Keratinocyte (primary cell): ENCODE results near the gene RAB29. TPM values are rescaled to one million over a fixed set of nuclear protein-coding genes. Genes with fewer than 3 reads are reported as not detected.

Experiments
- DNase-seq: peaks from one replicate; pipeline ENCODE4 v3.0.0-alpha.2; 2011; ENCODE audit warnings: low read depth, missing footprints, low spot score
- FAIRE-seq: peaks from 2 replicates; lab custom pipeline; 2011; peaks lifted over from hg19 to GRCh38; lab: Jason Lieb, UNC
- H2AFZ ChIP-seq: 2 replicates; pipeline ENCODE4 v1.6.0; 2012; ENCODE audit warnings: low read length, control low read depth, inconsistent platforms; ENCODE audit not compliant: control insufficient read depth
- H3K27ac ChIP-seq: 2 replicates; pipeline ENCODE4 v1.5.1; 2011; ENCODE audit warnings: low read length; ENCODE audit not compliant: control insufficient read depth, insufficient read depth
- H3K27me3 ChIP-seq: 3 replicates; pipeline ENCODE4 v1.6.0; 2011; ENCODE audit warnings: low read length; ENCODE audit not compliant: control insufficient read depth, insufficient read depth; ENCODE audit errors: extremely low read depth
- H3K36me3 ChIP-seq, 2 experiments: 2 replicates in 1 of 2; 3 replicates in 1 of 2; pipeline ENCODE4 v1.5.1; 2011; ENCODE audit warnings: low read length in 2 of 2, mild to moderate bottlenecking in 1 of 2; ENCODE audit not compliant: control insufficient read depth in 2 of 2, insufficient read depth in 2 of 2; ENCODE audit errors: extremely low read depth in 1 of 2
- H3K4me1 ChIP-seq: 3 replicates; pipeline ENCODE4 v1.5.1; 2011; ENCODE audit warnings: low read length; ENCODE audit not compliant: control insufficient read depth, insufficient read depth; ENCODE audit errors: extremely low read depth
- H3K4me2 ChIP-seq: 3 replicates; pipeline ENCODE4 v1.6.0; 2011; ENCODE audit warnings: low read depth, low read length; ENCODE audit not compliant: control insufficient read depth, insufficient read depth; ENCODE audit errors: extremely low read depth
- H3K4me3 ChIP-seq, 3 experiments: fragments of 200-600 bp in 1 of 3; sonication (generic) in 1 of 3; 2 replicates in 2 of 3; 3 replicates in 1 of 3; pipeline ENCODE4 v1.5.1; 2011 to 2016; ENCODE audit warnings: low read length in 3 of 3, mild to moderate bottlenecking in 3 of 3, control low read depth in 2 of 3, inconsistent platforms in 1 of 3, low read depth in 1 of 3, mixed read lengths in 1 of 3, mixed run types in 1 of 3, moderate library complexity in 1 of 3; ENCODE audit not compliant: control insufficient read depth in 2 of 3, insufficient read depth in 2 of 3; ENCODE audit errors: extremely low read depth in 1 of 3
- H3K79me2 ChIP-seq: 2 replicates; pipeline ENCODE4 v1.6.0; 2012; ENCODE audit warnings: low read length; ENCODE audit not compliant: control insufficient read depth, insufficient read depth
- H3K9ac ChIP-seq: 3 replicates; pipeline ENCODE4 v1.6.0; 2011; ENCODE audit warnings: low read length; ENCODE audit not compliant: control insufficient read depth, insufficient read depth; ENCODE audit errors: extremely low read depth
- H3K9me1 ChIP-seq: 3 replicates; pipeline ENCODE4 v1.6.0; 2011; ENCODE audit warnings: low read length; ENCODE audit not compliant: control insufficient read depth, insufficient read depth; ENCODE audit errors: extremely low read depth
- H3K9me3 ChIP-seq: 2 replicates; pipeline ENCODE4 v1.5.1; 2012; ENCODE audit warnings: low read depth, low read length; ENCODE audit not compliant: control insufficient read depth
- H4K20me1 ChIP-seq: 3 replicates; pipeline ENCODE4 v1.6.0; 2011; ENCODE audit warnings: low read length; ENCODE audit not compliant: control insufficient read depth, insufficient read depth; ENCODE audit errors: extremely low read depth
- EZH2 ChIP-seq: IDR thresholded peaks from one replicate; pipeline ENCODE4 v1.6.1; 2012; ENCODE audit warnings: inconsistent platforms, mild to moderate bottlenecking, low read length, moderate library complexity
- dilution Hi-C: fragments of 300-500 bp; cut with MboI; formaldehyde crosslinking; loops from one replicate; pipeline ENCODE4 v1.7.0; 2020; ENCODE audit warnings: low sequenced_read_pairs; ENCODE audit not compliant: extremely low pct_ligation_motif_present
- polyA plus RNA-seq, 5 experiments: library from polyadenylated mRNA; depleted of rRNA in 3 of 5; stranded (reverse) in 3 of 5; stranded (forward) in 1 of 5; unstranded in 1 of 5; fragments of >200 nt; gene quantifications; 1 replicate in 1 of 5; 2 replicates in 3 of 5; 3 replicates in 1 of 5; pipeline versions ENCODE4 v1.2.1 to v1.2.3, GENCODE V29; 2011 to 2012; ENCODE audit warnings: missing spikeins in 2 of 5, low read depth in 1 of 5, low replicate concordance in 1 of 5
- TF ChIP-seq, protein P1 (sequence below), 3 experiments: IDR thresholded peaks in 1 of 3; conservative IDR thresholded peaks in 1 of 3; optimal IDR thresholded peaks in 1 of 3; 2 replicates in 2 of 3; 3 replicates in 1 of 3; pipeline versions ENCODE3 to v1.5.1; 2011; ENCODE audit warnings: low read length in 3 of 3, mild to moderate bottlenecking in 3 of 3, moderate library complexity in 2 of 3, control low read depth in 1 of 3, inconsistent platforms in 1 of 3; ENCODE audit not compliant: insufficient read depth in 2 of 3; ENCODE audit errors: extremely low read depth in 1 of 3

The RAB29 gene
- polyA plus RNA-seq, 1 donor (not counting 4 experiments of a cell fraction or from before 2014, with no cell fraction given) = 26.7 TPM

DNA sequence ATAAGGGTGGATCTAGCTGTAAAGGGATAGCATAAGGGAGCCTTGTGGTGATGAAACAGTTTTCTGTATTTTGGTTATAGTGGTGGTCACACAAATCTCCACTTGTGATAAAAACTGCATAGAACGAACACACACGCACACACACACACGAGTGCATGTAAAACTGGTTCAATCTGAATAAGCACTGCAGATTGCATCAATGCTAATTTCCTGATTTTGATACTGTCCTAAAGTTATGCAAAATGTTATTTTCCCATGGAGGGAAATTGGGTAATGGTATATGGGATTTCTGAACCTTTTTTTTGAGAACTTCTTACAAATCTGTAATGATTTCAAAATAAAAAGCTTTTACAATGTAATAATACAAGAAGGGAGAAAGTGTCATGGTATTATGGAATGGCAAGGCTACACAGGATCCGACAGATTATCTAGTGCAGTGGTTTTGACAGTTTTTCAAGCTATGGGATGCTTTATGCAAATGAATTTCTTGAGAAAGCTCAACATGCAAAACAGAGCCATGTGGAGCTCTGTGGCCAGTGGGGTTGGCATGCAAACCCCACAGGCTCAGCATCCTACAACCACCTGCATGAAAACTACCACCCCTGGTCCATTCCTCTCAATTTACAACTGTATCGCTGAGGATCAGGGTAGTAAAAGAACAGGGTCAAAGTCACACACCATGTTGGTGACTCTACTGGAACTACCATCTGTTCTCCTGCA lies 18.9 kb upstream of the RAB29 start:
- H4K20me1 ChIP-seq = no peaks in the 10 kb centered on the region
- H3K79me2 ChIP-seq = no peaks in the 10 kb centered on the region
- peaks cover 7 to 9% of the 10 kb centered on the region in 2 experiments for H3K36me3 ChIP-seq
- TF ChIP-seq, protein P1, sequence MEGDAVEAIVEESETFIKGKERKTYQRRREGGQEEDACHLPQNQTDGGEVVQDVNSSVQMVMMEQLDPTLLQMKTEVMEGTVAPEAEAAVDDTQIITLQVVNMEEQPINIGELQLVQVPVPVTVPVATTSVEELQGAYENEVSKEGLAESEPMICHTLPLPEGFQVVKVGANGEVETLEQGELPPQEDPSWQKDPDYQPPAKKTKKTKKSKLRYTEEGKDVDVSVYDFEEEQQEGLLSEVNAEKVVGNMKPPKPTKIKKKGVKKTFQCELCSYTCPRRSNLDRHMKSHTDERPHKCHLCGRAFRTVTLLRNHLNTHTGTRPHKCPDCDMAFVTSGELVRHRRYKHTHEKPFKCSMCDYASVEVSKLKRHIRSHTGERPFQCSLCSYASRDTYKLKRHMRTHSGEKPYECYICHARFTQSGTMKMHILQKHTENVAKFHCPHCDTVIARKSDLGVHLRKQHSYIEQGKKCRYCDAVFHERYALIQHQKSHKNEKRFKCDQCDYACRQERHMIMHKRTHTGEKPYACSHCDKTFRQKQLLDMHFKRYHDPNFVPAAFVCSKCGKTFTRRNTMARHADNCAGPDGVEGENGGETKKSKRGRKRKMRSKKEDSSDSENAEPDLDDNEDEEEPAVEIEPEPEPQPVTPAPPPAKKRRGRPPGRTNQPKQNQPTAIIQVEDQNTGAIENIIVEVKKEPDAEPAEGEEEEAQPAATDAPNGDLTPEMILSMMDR (optimal IDR thresholded peaks at IDR 0.05 in 1 of 3, IDR thresholded peaks at IDR 0.05 in 1 of 3, conservative IDR thresholded peaks at IDR 0.05 in 1 of 3; ENCODE audit: extremely low read depth in 1 of 3, insufficient read depth in 2 of 3, low read length in 3 of 3) = no peak
- no peak for TF ChIP-seq EZH2
- FAIRE-seq (no peak), DNase-seq (no peak)
- peaks cover 5% of the 10 kb centered on the region for H3K4me1 ChIP-seq
- H3K27ac ChIP-seq = no peak overlapping the region
- H3K9me1 ChIP-seq = no peaks in the 10 kb centered on the region
- H3K9ac ChIP-seq = no peak overlapping the region
- H3K4me3 ChIP-seq = no peak overlapping the region
- H3K4me2 ChIP-seq = no peak overlapping the region
- H2AFZ ChIP-seq = no peak overlapping the region
- H3K9me3 ChIP-seq = no peaks in the 10 kb centered on the region
- dilution Hi-C loops = no loop called here
- H3K27me3 ChIP-seq = no peaks in the 10 kb centered on the region

DNA sequence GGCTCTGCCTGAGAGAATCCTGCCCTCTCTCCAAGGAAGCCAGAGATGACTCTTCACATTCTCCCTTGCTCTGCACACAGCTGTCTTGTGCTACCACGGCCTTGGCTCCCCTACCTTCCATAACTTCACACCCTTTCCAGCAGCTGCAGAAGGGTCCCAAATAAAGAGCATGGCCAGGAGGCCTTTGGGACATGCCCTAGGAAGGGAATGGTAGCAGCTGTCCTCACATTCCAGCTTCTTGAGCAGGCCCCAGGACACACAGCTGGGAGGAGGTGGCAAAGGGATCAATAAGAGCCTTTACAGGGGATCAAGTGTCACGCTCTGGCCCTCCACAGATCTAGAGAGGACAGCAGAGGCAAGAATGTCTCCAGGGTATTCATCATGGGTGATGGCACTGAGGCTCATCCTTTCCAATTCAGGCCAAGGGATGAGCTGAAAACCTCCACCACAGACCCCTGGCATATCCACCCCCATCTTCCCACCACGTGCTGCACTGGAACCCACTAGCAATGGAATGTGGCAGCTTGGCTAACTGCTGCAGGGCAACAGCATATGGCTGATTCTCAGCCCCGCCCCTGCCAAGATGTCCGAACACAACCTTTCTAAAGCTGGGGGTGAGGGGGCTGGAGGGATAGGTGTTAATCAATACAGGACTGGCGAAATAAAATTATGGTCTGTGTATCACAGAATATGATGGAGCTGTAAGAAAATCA lies 17.8 kb upstream of the RAB29 start:
- Histone ChIP-seq H4K20me1 (no peaks in the 10 kb centered on the region), H3K36me3 (peaks cover 7 to 9% of the 10 kb centered on the region in 2 experiments), H3K9me1 (no peaks in the 10 kb centered on the region), H3K9me3 (no peaks in the 10 kb centered on the region), H3K4me3 (no peak overlapping the region), H3K27ac (no peak overlapping the region), H3K27me3 (no peaks in the 10 kb centered on the region), H3K9ac (no peak overlapping the region), H3K79me2 (no peaks in the 10 kb centered on the region), H2AFZ (no peak overlapping the region), H3K4me1 (no peaks in the 10 kb centered on the region), H3K4me2 (no peak overlapping the region)
- no peak for TF ChIP-seq EZH2
- TF ChIP-seq, protein P1 (optimal IDR thresholded peaks at IDR 0.05 in 1 of 3, IDR thresholded peaks at IDR 0.05 in 1 of 3, conservative IDR thresholded peaks at IDR 0.05 in 1 of 3; ENCODE audit: extremely low read depth in 1 of 3, insufficient read depth in 2 of 3, low read length in 3 of 3) = no peak
- DNase-seq (no peak), FAIRE-seq (no peak)
- dilution Hi-C loops = no loop called here
